NOMO-1 (cell line): Measurements from ENCODE around the gene CADM1.

ENCODE experiments used
- DNase-seq, 2 experiments: peaks; one replicate each; lab custom pipeline; 2025; ENCODE audit not compliant: unreplicated experiment in 2 of 2; lab: John Stamatoyannopoulos, UW

Gene CADM1

GRCh38 chr11:115518983-115519628, 14.9 kb upstream of the CADM1 start:
- DNase-seq = no peak

GRCh38 chr11:115515647-115516395, 11.6 kb upstream of the CADM1 start:
- DNase-seq = no peak

- no peak for DNase-seq
Measured at GRCh38 chr11:115506954-115507675, 2.9 kb upstream of the CADM1 start.

- DNase-seq = no peak
Measured at GRCh38 chr11:115505175-115505574, 960 bp upstream of the CADM1 start.

GRCh38 chr11:115503886-115504275, 334 bp downstream of the CADM1 start:
- no peak for DNase-seq

- peak; percentile 75 to 79 for DNase-seq
Measured at GRCh38 chr11:115503083-115503885, 931 bp downstream of the CADM1 start.

GRCh38 chr11:115502636-115503082, 1.6 kb downstream of the CADM1 start:
- no peak for DNase-seq

- no peak for DNase-seq
Measured at GRCh38 chr11:115501893-115502589, 2.2 kb downstream of the CADM1 start.

GRCh38 chr11:115501502-115501892, 2.7 kb downstream of the CADM1 start:
- no peak for DNase-seq

- peak; percentile 24 to 71 for DNase-seq
Measured at GRCh38 chr11:115500547-115501501, 3.4 kb downstream of the CADM1 start.

GRCh38 chr11:115499891-115500290, 4.3 kb downstream of the CADM1 start:
- no peak for DNase-seq

GRCh38 chr11:115499241-115499799, 4.9 kb downstream of the CADM1 start:
- DNase-seq = no peak

- DNase-seq = no peak
Measured at GRCh38 chr11:115498354-115498753, 5.9 kb downstream of the CADM1 start.

- DNase-seq = no peak
Measured at GRCh38 chr11:115497303-115497702, 6.9 kb downstream of the CADM1 start.

- no peak for DNase-seq
Measured at GRCh38 chr11:115496892-115497291, 7.3 kb downstream of the CADM1 start.

- peak in 1 of 2 experiments; percentile 9 for DNase-seq
Measured at GRCh38 chr11:115493905-115494304, 10.3 kb downstream of the CADM1 start.

GRCh38 chr11:115493488-115493887, 10.7 kb downstream of the CADM1 start:
- no peak for DNase-seq

GRCh38 chr11:115489466-115489865, 14.7 kb downstream of the CADM1 start:
- DNase-seq = no peak

GRCh38 chr11:115488945-115489344, 15.3 kb downstream of the CADM1 start:
- DNase-seq = no peak
